T-cell (primary cell): ENCODE results near the gene COL23A1. TPM values are rescaled to one million over a fixed set of nuclear protein-coding genes. Genes with fewer than 3 reads are reported as not detected.

Experiments
- ATAC-seq, 4 experiments: fragments of 200-7000 bp in 3 of 4; fragments of 150-1000 bp in 1 of 4; cut with Tn5 transposase; replicated peaks in 1 of 4; 1 replicate in 3 of 4; 2 replicates in 1 of 4; pipeline ENCODE4 v1.10.0; 2021; ENCODE audit warnings: moderate library complexity in 3 of 4, mild to moderate bottlenecking in 2 of 4, moderate number of reproducible peaks in 1 of 4
- CTCF ChIA-PET, 2 donors: fragments of 300-600 bp; sonication (Branson Sonifier 250); formaldehyde crosslinking; loops; one replicate each; lab custom pipeline; 2022; ENCODE audit warnings: antibody characterized with exemption in 2 of 2; lab: Charles Lee
- POLR2A ChIA-PET, 2 donors: fragments of 300-600 bp; sonication (Branson Sonifier 250); formaldehyde crosslinking; loops; one replicate each; lab custom pipeline; 2022; ENCODE audit warnings: antibody characterized with exemption in 2 of 2; lab: Charles Lee
- DNase-seq, 35 experiments: peaks; one replicate each; pipeline versions ENCODE4 v3.0.0 to v3.0.0-alpha.2; 2013 to 2023
- H3K27ac ChIP-seq: one replicate; pipeline ENCODE4 v1.5.1; 2013; ENCODE audit warnings: low read length
- H3K27me3 ChIP-seq, 2 experiments: replicated peaks in 1 of 2; 1 replicate in 1 of 2; 2 replicates in 1 of 2; pipeline versions ENCODE4 v1.6.1 to v1.7.0; 2013; ENCODE audit warnings: low read length in 1 of 2, mixed read lengths in 1 of 2; ENCODE audit not compliant: control insufficient read depth in 2 of 2, insufficient read depth in 2 of 2; ENCODE audit errors: extremely low read depth in 1 of 2
- H3K36me3 ChIP-seq, 2 donors: 1 replicate in 1 of 2; 2 replicates in 1 of 2; pipeline versions ENCODE4 v1.6.1 to v1.7.0; 2013; ENCODE audit warnings: low read length in 1 of 2; ENCODE audit not compliant: control insufficient read depth in 2 of 2, insufficient read depth in 1 of 2; ENCODE audit errors: extremely low read depth in 1 of 2
- H3K4me1 ChIP-seq, 2 experiments: 1 replicate in 1 of 2; 2 replicates in 1 of 2; pipeline versions ENCODE4 v1.6.1 to v1.7.0; 2013; ENCODE audit warnings: low read length in 2 of 2, mixed read lengths in 1 of 2; ENCODE audit not compliant: insufficient read depth in 2 of 2, control insufficient read depth in 1 of 2; ENCODE audit errors: extremely low read depth in 1 of 2
- H3K4me3 ChIP-seq, 2 donors: 1 replicate in 1 of 2; 2 replicates in 1 of 2; pipeline versions ENCODE4 v1.5.1 to v1.7.0; 2013; ENCODE audit warnings: mild to moderate bottlenecking in 2 of 2, low read length in 1 of 2, moderate library complexity in 1 of 2; ENCODE audit not compliant: control insufficient read depth in 1 of 2; ENCODE audit errors: extremely low read depth in 1 of 2
- H3K9me3 ChIP-seq: 2 replicates; pipeline ENCODE4 v1.7.0; 2013
- H3K27ac Mint-ChIP-seq, 2 donors: one replicate each; pipeline ENCODE4 v1.8.0; 2020 to 2021; ENCODE audit warnings: mild to moderate bottlenecking in 2 of 2, mixed read lengths in 2 of 2
- H3K27me3 Mint-ChIP-seq, 2 donors: one replicate each; pipeline ENCODE4 v1.8.0; 2021 to 2022; ENCODE audit warnings: mixed read lengths in 2 of 2
- H3K36me3 Mint-ChIP-seq: one replicate; pipeline ENCODE4 v1.8.0; 2021; ENCODE audit warnings: mixed read lengths
- H3K4me1 Mint-ChIP-seq, 3 donors: one replicate each; pipeline ENCODE4 v1.8.0; 2020 to 2022; ENCODE audit warnings: mixed read lengths in 3 of 3, mild to moderate bottlenecking in 1 of 3
- H3K4me3 Mint-ChIP-seq, 3 donors: one replicate each; pipeline ENCODE4 v1.8.0; 2020 to 2022; ENCODE audit warnings: mild to moderate bottlenecking in 3 of 3, mixed read lengths in 3 of 3, moderate library complexity in 3 of 3
- H3K9me3 Mint-ChIP-seq, 3 donors: one replicate each; pipeline ENCODE4 v1.8.0; 2020 to 2022; ENCODE audit warnings: mixed read lengths in 3 of 3
- WGBS: methylation state at CpG from one replicate; pipeline ENCODE4 v1.1.5; 2013; ENCODE audit warnings: missing lambda C conversion rate; ENCODE audit not compliant: insufficient coverage; 5-methylcytosine and 5-hydroxymethylcytosine counted together
- total RNA-seq, 35 experiments: library from RNA in 6 of 35; stranded (reverse) in 6 of 35; fragments of 120-200 nt in 1 of 35; gene quantifications; one replicate each; pipeline versions ENCODE4 v1.2.1 to v1.2.4 and lab custom pipeline; 2013 to 2026

COL23A1 gene
- total RNA-seq, 5 donors from 2014 or later (not counting 1 experiment from before 2014, with no cell fraction given): 0.07 to 0.13 TPM; not detected in 3

DNA sequence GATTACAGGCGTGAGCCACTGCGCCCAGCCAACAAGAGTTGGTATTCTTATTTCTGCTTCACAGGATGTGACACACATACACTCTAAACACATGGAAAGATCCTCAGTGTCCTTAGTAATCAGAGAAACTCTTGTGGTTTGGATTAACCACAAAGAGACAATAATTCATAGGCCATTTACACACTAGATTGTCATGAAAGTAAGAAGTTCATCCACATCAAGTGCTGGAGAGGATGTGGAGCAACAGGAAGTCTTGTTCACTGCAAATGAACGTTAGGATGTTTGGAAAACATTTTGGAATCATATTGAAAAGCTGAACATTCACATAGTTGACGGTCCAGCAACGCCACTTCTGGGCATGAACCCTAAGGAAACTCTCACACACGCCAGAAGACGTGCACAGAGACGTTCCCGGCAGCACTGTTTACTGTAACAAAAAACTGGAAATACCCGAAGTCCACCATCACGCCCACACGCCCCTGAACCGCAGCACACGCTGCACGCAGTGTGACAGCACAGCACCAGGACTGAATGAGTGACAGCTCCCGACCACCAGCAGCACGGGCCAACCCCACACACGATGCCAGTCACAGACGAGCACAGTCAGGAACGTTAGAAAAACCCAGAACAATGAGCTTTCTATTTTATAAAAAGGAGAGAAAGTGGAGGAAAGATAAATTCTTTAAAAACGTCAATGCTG lies 87.6 kb downstream of the COL23A1 start:
- H3K36me3 Mint-ChIP-seq: no peaks in the 10 kb centered on the region
- Histone ChIP-seq H3K36me3 (no peaks in the 10 kb centered on the region), H3K27me3 (no peaks in the 10 kb centered on the region), H3K9me3 (no peaks in the 10 kb centered on the region), H3K4me3 (no peak overlapping the region), H3K4me1 (no peaks in the 10 kb centered on the region), H3K27ac (no peak overlapping the region)
- ChIA-PET POLR2A (no interaction called here), CTCF (no interaction called here)
- no peak overlapping the region for H3K27ac Mint-ChIP-seq
- no peaks in the 10 kb centered on the region for H3K4me1 Mint-ChIP-seq
- ATAC-seq (no peak), DNase-seq (no peak)
- no peak overlapping the region for H3K4me3 Mint-ChIP-seq
- WGBS: 85% methylated on average over 16 of the region's 21 CpGs
- H3K9me3 Mint-ChIP-seq: peaks cover 0 to 8% (median 3%) of the 10 kb centered on the region in 3 donors
- H3K27me3 Mint-ChIP-seq: no peaks in the 10 kb centered on the region

DNA sequence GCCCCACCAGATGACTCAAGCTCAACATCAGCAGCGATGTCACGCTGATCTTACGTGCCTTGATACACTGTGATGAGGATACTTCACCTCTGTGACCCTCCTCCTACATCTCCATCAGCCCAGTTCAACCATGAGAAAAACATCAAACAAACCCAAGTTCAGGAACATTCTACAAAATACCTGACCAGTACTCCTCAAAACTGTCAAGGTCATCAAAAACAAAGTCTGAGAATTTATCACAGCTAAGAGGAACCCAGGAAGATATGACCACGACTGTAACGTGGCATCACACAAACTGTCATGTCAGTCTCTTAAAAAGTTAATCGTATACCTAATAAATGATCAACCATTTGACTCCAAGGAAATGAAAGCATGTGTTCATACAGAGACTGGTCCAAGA lies 90.8 kb downstream of the COL23A1 start:
- WGBS: 86% methylated on average over 5 of the region's 6 CpGs
- Histone ChIP-seq H3K27ac (no peak overlapping the region), H3K4me1 (no peaks in the 10 kb centered on the region), H3K9me3 (no peaks in the 10 kb centered on the region), H3K27me3 (peaks cover 0 to 8% of the 10 kb centered on the region in 2 experiments), H3K4me3 (no peak overlapping the region), H3K36me3 (no peaks in the 10 kb centered on the region)
- H3K4me3 Mint-ChIP-seq: no peak overlapping the region
- H3K27ac Mint-ChIP-seq: no peak overlapping the region
- no peaks in the 10 kb centered on the region for H3K27me3 Mint-ChIP-seq
- ChIA-PET CTCF (no interaction called here), POLR2A (no interaction called here)
- H3K9me3 Mint-ChIP-seq: peaks cover 0 to 7% (median 0%) of the 10 kb centered on the region in 3 donors
- no peak for DNase-seq
- H3K36me3 Mint-ChIP-seq: no peaks in the 10 kb centered on the region
- ATAC-seq: no peak
- H3K4me1 Mint-ChIP-seq: no peaks in the 10 kb centered on the region

DNA sequence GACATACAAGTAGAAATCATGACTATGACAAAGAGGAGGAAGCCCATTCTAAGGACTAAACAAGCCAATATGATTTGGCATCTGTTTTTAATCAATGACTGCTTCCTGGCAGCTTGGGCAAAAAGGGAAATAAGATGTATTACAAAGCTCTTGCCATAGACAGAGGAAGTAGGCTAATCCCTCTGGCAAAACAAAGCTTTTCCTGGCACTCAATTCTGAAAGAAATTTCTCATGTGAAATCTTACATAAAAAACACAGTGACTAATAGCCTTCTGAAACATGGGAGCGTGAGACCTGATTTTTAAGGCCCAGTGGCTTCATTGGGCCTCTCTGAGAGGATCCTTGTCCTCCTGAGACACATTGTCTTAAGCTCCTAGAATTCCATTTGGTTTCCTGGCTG lies 93.6 kb downstream of the COL23A1 start:
- H3K27ac Mint-ChIP-seq: no peak overlapping the region
- peaks cover 0 to 10% of the 10 kb centered on the region in 2 donors for H3K27me3 Mint-ChIP-seq
- DNase-seq (no peak), ATAC-seq (no peak)
- H3K4me3 ChIP-seq: no peak overlapping the region
- no peaks in the 10 kb centered on the region for H3K4me1 Mint-ChIP-seq
- no peaks in the 10 kb centered on the region for H3K4me1 ChIP-seq
- no peaks in the 10 kb centered on the region for H3K36me3 Mint-ChIP-seq
- no peak overlapping the region for H3K27ac ChIP-seq
- 69% methylated on average over 1 of the region's 1 CpG for WGBS
- no peaks in the 10 kb centered on the region for H3K9me3 ChIP-seq
- CTCF ChIA-PET: no interaction called here
- H3K4me3 Mint-ChIP-seq: no peak overlapping the region
- H3K36me3 ChIP-seq: no peaks in the 10 kb centered on the region
- H3K27me3 ChIP-seq: peaks cover 0 to 12% of the 10 kb centered on the region in 2 experiments
- H3K9me3 Mint-ChIP-seq: peaks cover 0 to 7% (median 0%) of the 10 kb centered on the region in 3 donors
- POLR2A ChIA-PET: interaction anchor here in 1 of 2 donors (0.6 kb wide), 1 partner anchor 10 kb away, joined by 3 read pairs; no protein-coding TSS in a partner anchor

DNA sequence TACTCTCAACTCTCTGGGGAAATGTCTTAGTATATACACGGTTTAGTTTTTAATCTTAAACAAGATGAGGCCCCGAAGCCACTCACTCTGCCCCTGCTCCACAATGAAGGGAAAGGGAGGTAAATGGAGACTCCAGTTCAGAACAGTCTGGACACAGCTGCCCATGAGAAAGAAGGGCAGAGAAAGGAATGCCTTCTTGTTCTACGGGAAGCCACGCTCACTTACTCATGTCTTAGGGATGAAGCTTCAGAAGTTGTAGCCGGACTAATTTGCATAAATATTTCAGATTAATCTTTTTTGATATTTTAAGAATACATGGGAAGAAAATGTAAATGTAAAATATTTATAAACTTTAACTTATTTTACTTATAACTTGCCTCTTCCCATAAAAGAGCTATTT lies 94.0 kb downstream of the COL23A1 start:
- Mint-ChIP-seq H3K4me1 (no peaks in the 10 kb centered on the region), H3K36me3 (no peaks in the 10 kb centered on the region), H3K27me3 (peaks cover 0 to 10% of the 10 kb centered on the region in 2 donors), H3K27ac (no peak overlapping the region), H3K9me3 (peaks cover 0 to 7% (median 0%) of the 10 kb centered on the region in 3 donors), H3K4me3 (no peak overlapping the region)
- no peak overlapping the region for H3K27ac ChIP-seq
- DNase-seq (no peak), ATAC-seq (no peak)
- H3K27me3 ChIP-seq: peaks cover 0 to 14% of the 10 kb centered on the region in 2 experiments
- ChIA-PET CTCF (no interaction called here), POLR2A (no interaction called here)
- H3K36me3 ChIP-seq: no peaks in the 10 kb centered on the region
- H3K4me1 ChIP-seq: no peaks in the 10 kb centered on the region
- no peaks in the 10 kb centered on the region for H3K9me3 ChIP-seq
- no peak overlapping the region for H3K4me3 ChIP-seq
- 83% methylated on average over 1 of the region's 5 CpGs for WGBS

DNA sequence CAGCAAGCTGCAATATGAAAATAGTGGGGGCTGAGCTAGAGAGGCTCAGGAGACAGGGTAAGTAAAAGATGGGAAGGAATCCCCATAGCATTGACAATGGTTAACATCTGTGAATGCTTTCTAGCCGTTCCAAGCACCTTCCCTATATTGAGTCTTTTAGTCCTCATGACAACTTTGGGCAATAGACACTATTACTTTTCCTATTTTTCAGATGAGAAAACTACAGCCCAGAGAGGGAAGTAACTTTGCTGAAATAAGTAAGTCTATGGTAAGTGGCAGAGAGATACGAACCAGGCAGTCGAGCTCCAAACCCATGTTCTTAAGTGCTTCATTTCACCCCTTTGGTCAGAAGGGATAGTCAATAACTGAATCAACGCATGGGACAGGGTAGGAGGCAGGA lies 94.5 kb downstream of the COL23A1 start:
- ChIA-PET CTCF (no interaction called here), POLR2A (no interaction called here)
- no peaks in the 10 kb centered on the region for H3K36me3 ChIP-seq
- Mint-ChIP-seq H3K27ac (no peak overlapping the region), H3K9me3 (peaks cover 0 to 4% (median 0%) of the 10 kb centered on the region in 3 donors), H3K4me1 (no peaks in the 10 kb centered on the region), H3K36me3 (no peaks in the 10 kb centered on the region), H3K4me3 (no peak overlapping the region), H3K27me3 (peaks cover 0 to 10% of the 10 kb centered on the region in 2 donors)
- H3K4me3 ChIP-seq: no peak overlapping the region
- H3K9me3 ChIP-seq: no peaks in the 10 kb centered on the region
- H3K27ac ChIP-seq: no peak overlapping the region
- ATAC-seq (no peak), DNase-seq (no peak)
- WGBS: 85% methylated on average over 3 of the region's 4 CpGs
- peaks cover 0 to 16% of the 10 kb centered on the region in 2 experiments for H3K27me3 ChIP-seq
- no peaks in the 10 kb centered on the region for H3K4me1 ChIP-seq

DNA sequence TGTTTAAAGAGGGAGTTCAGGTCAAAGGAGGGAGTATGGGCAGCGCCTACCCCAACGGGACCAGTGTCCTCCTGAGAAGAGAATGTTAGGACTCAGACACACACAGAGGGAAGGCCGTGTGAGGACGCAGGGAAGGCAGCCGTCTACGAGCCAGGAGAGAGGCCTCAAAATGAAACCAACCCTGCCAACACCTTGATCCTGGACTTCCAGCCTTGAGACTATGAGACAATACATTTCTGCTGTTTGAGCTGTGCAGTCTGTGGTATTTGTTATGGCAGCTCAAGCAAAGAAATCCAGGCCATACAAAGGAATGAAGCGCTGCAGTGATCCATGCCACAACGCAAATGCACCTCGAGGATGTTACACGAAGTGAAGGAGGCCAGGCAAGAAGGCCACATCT lies 97.9 kb downstream of the COL23A1 start:
- no peak for ATAC-seq
- no peak overlapping the region for H3K4me3 ChIP-seq
- no peaks in the 10 kb centered on the region for H3K9me3 Mint-ChIP-seq
- H3K4me1 Mint-ChIP-seq: no peaks in the 10 kb centered on the region
- H3K27me3 ChIP-seq: peaks cover 0 to 24% of the 10 kb centered on the region in 2 experiments
- H3K36me3 Mint-ChIP-seq: no peaks in the 10 kb centered on the region
- no peaks in the 10 kb centered on the region for H3K36me3 ChIP-seq
- POLR2A ChIA-PET: interaction anchor here in 1 of 2 donors (0.5 kb wide), 1 partner anchor 31 kb away, joined by 9 read pairs; no protein-coding TSS in a partner anchor
- no peak for DNase-seq
- no peaks in the 10 kb centered on the region for H3K4me1 ChIP-seq
- no peaks in the 10 kb centered on the region for H3K9me3 ChIP-seq
- 88% methylated on average over 4 of the region's 10 CpGs for WGBS
- H3K4me3 Mint-ChIP-seq: no peak overlapping the region
- CTCF ChIA-PET: interaction anchor here in 1 of 2 donors (0.6 kb wide), 1 partner anchor 1625 kb away, joined by 3 read pairs; no protein-coding TSS in a partner anchor
- H3K27ac Mint-ChIP-seq: no peak overlapping the region
- peaks cover 3 to 18% of the 10 kb centered on the region in 2 donors for H3K27me3 Mint-ChIP-seq
- no peak overlapping the region for H3K27ac ChIP-seq
